ENCODE data around the gene LPCAT3. TPM values are rescaled to one million over a fixed set of nuclear protein-coding genes. Genes with fewer than 3 reads are reported as not detected.

The LPCAT3 gene
- total and polyA plus RNA-seq, 2 of the 13 experiments (the other 11 are each of a cell fraction or from before 2014, with no cell fraction given) = 44.5 to 64.3 TPM

- TF ChIP-seq ZHX1 (CRISPR knock-in tag; IDR thresholded peaks at IDR 0.05; ENCODE audit: low read depth) (peak; percentile 95), SPEN (CRISPR knock-in tag; IDR thresholded peaks at IDR 0.05; ENCODE audit: low read depth) (peak; percentile 95), ZNF619 (CRISPR knock-in tag; IDR thresholded peaks at IDR 0.05) (peak; percentile 90; the same call in 1 of the 2 replicates), SOX6 (IDR thresholded peaks at IDR 0.05) (no peak), SOX6 (CRISPR knock-in tag; IDR thresholded peaks at IDR 0.05) (peak; percentile 78), HDAC1 (CRISPR knock-in tag; IDR thresholded peaks at IDR 0.05) (peak; percentile 88), KDM5B (CRISPR knock-in tag; IDR thresholded peaks at IDR 0.05; ENCODE audit: borderline replicate concordance) (peak; percentile 71; the same call in 1 of the 2 replicates), EHMT2 (IDR thresholded peaks at IDR 0.05; ENCODE audit: borderline replicate concordance, low read depth, low read length) (no peak), TARDBP (CRISPR knock-in tag; IDR thresholded peaks at IDR 0.05) (peak; percentile 93), GABPA (IDR thresholded peaks at IDR 0.05; ENCODE audit: low read depth, low read length) (no peak), GABPA (CRISPR knock-in tag; IDR thresholded peaks at IDR 0.05; ENCODE audit: low read depth) (peak; percentile 92), ZNF263 (CRISPR knock-in tag; IDR thresholded peaks at IDR 0.05) (0 out of 2 replicates have a peak, but pooled peaks have one; percentile 35)
- TF ChIP-seq, protein P1, sequence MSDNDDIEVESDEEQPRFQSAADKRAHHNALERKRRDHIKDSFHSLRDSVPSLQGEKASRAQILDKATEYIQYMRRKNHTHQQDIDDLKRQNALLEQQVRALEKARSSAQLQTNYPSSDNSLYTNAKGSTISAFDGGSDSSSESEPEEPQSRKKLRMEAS (IDR thresholded peaks at IDR 0.05) = peak; percentile 94
- TF ChIP-seq, protein P2, sequence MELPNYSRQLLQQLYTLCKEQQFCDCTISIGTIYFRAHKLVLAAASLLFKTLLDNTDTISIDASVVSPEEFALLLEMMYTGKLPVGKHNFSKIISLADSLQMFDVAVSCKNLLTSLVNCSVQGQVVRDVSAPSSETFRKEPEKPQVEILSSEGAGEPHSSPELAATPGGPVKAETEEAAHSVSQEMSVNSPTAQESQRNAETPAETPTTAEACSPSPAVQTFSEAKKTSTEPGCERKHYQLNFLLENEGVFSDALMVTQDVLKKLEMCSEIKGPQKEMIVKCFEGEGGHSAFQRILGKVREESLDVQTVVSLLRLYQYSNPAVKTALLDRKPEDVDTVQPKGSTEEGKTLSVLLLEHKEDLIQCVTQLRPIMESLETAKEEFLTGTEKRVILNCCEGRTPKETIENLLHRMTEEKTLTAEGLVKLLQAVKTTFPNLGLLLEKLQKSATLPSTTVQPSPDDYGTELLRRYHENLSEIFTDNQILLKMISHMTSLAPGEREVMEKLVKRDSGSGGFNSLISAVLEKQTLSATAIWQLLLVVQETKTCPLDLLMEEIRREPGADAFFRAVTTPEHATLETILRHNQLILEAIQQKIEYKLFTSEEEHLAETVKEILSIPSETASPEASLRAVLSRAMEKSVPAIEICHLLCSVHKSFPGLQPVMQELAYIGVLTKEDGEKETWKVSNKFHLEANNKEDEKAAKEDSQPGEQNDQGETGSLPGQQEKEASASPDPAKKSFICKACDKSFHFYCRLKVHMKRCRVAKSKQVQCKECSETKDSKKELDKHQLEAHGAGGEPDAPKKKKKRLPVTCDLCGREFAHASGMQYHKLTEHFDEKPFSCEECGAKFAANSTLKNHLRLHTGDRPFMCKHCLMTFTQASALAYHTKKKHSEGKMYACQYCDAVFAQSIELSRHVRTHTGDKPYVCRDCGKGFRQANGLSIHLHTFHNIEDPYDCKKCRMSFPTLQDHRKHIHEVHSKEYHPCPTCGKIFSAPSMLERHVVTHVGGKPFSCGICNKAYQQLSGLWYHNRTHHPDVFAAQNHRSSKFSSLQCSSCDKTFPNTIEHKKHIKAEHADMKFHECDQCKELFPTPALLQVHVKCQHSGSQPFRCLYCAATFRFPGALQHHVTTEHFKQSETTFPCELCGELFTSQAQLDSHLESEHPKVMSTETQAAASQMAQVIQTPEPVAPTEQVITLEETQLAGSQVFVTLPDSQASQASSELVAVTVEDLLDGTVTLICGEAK (IDR thresholded peaks at IDR 0.05) = no peak
- TF ChIP-seq, protein P2 (CRISPR knock-in tag; IDR thresholded peaks at IDR 0.05) = peak; percentile 91; the same call in 1 of the 2 replicates
- TF ChIP-seq, protein P3, sequence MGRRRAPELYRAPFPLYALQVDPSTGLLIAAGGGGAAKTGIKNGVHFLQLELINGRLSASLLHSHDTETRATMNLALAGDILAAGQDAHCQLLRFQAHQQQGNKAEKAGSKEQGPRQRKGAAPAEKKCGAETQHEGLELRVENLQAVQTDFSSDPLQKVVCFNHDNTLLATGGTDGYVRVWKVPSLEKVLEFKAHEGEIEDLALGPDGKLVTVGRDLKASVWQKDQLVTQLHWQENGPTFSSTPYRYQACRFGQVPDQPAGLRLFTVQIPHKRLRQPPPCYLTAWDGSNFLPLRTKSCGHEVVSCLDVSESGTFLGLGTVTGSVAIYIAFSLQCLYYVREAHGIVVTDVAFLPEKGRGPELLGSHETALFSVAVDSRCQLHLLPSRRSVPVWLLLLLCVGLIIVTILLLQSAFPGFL (CRISPR knock-in tag; IDR thresholded peaks at IDR 0.05) = no peak
Observed at GRCh38 chr12:6937481-6938352, 80.6 kb downstream of the LPCAT3 start (continued).

All from HepG2 (cell line).